22Rv1 (cell line): ENCODE data around the gene GTF2F1.
"Not testable (repeated sequence)": the region's sequence is repeated elsewhere in the genome, so short reads cannot be mapped to it uniquely, and the experiment has no call there.

ENCODE experiments used
- H3K27ac ChIP-seq: fragments of 450-650 bp; 2 replicates; pipeline ENCODE4 v1.5.1; 2017
- ZFX ChIP-seq: fragments of 450-650 bp; IDR thresholded peaks from 2 replicates; pipeline ENCODE4 v1.6.1; 2017; ENCODE audit warnings: antibody characterized with exemption, borderline replicate concordance
- TF ChIP-seq, protein P1 (sequence below): fragments of 450-650 bp; IDR thresholded peaks from 2 replicates; pipeline ENCODE4 v1.5.1; 2017; ENCODE audit warnings: mild to moderate bottlenecking

The GTF2F1 gene

DNA sequence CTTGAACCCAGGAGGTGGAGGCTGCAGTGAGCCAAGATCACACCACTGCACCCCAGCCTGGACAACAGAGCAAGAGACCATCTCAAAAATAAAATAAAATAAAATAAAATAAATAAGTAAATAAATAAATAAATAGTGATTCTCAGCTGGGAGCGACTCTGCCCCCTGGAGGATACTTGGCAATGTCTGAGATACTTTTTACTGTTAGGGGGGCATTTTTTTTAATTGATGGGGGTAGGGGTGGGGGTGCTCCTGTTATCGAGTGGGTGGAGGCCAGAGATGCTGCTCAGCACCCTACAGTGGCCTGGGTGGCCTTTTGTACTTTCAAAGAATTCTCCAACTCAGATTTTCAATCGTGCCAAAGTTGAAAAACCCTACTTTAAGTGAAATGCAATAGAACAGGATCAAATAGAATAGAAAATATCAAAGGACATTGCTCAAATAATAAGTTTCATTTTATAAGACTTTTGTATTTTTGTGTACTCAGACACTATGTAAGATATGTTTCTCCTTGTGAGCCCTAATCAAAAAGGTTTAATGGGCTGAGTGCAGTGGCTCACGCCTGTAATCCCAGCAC, 38.8 kb downstream of the GTF2F1 start:
- TF ChIP-seq, protein P1, sequence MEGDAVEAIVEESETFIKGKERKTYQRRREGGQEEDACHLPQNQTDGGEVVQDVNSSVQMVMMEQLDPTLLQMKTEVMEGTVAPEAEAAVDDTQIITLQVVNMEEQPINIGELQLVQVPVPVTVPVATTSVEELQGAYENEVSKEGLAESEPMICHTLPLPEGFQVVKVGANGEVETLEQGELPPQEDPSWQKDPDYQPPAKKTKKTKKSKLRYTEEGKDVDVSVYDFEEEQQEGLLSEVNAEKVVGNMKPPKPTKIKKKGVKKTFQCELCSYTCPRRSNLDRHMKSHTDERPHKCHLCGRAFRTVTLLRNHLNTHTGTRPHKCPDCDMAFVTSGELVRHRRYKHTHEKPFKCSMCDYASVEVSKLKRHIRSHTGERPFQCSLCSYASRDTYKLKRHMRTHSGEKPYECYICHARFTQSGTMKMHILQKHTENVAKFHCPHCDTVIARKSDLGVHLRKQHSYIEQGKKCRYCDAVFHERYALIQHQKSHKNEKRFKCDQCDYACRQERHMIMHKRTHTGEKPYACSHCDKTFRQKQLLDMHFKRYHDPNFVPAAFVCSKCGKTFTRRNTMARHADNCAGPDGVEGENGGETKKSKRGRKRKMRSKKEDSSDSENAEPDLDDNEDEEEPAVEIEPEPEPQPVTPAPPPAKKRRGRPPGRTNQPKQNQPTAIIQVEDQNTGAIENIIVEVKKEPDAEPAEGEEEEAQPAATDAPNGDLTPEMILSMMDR, result peak; percentile 39
- no peak for TF ChIP-seq ZFX
- no peak overlapping the region for H3K27ac ChIP-seq

DNA sequence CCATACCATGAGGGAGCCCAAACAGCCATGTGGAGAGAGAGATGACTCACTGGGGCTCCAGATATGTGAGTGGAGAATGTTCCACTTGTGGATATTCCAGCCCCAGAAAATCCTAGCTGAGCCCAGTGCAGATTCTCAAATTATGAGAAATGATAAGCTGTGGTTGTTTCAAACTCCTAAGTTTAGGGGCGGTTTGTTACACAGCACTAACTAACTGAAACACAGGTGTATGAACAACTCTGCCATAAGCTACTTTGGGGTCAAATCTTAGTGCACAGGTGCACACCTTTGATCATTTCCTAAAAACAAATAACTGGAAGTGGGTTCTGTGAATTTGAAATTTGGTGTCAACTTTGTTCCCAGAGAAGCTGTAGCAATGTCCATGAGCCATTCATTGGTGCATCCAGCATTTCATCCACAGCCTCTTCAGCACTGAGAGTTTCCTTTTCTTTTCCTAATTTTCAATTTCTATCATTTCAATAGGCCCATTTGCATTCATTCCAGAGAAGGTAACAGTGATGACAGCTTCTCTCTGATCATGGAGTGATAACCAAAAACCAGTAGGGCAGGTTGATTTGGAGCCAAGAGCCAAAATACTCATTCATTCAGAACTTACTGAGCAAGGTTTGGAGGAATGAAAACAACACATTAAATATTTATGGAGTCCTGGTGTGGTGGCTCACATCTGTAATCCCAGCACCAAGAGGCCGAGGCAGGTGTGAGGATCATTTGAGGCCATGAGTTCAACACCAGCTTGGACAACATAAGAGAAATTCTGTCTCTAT, 40.4 kb downstream of the GTF2F1 start:
- H3K27ac ChIP-seq, result no peak overlapping the region
- TF ChIP-seq ZFX, result no peak
- TF ChIP-seq, protein P1, result no peak

DNA sequence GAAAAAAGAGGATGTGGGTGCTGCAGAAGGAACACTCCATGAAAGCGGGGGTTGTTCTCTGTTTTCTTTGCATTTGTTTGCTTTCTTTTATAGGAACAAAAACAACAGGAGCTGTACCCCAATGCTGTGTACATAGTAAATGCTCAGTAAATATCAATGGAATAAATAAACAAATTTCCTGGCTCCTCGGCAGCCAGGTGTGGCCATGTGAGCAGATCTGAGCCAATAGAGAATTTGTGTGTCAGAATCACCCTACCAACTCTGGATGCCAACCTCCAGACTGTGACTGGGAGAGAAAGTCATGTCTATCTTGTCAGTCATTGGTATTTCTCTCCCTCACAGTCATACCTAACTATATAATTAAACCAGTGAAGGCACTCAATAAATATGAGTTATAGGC, 42.3 kb downstream of the GTF2F1 start:
- H3K27ac ChIP-seq, result peak overlapping the region; percentile 37
- TF ChIP-seq, protein P1, result no peak
- no peak for TF ChIP-seq ZFX

DNA sequence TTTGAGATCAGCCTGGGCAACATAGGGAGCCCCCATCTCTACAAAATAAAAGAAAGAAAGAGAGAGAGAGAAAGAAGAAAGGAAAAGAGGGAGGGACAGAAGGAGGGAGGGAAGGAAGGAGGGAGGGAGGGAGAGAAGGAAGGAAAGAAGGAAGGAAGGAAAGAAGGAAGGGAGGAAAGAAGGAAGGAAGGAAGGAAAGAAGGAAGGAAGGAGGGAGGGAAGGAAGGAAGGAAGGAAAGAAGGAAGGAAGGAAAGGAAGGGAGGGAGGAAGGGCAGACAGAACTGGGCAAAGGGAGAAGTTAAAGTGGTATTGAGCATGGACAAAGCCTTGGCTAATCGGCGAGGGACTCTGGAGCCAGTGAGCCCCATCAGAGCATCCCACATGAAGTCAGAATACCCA, 43.7 kb downstream of the GTF2F1 start:
- H3K27ac ChIP-seq, result not testable (repeated sequence)

DNA sequence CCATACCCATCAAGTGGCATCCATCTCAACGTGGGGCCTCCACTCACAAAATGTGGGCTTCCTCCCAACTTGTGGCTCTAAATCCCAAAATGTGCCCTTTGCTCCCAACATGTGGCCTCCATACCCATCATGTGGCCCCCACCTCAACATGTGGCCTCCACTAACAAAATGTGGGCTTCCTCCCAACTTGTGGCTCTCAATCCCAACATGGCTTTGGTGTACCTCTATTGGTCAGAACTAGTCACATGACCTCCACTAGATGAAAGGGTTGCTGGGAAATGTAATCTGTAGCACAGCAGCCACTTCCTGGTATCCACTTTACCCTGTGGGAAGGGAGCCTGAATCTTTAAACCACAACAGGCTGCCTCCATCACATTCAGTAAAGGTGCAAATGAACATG, 49.5 kb downstream of the GTF2F1 start:
- no peak for TF ChIP-seq ZFX
- TF ChIP-seq, protein P1, result no peak
- no peak overlapping the region for H3K27ac ChIP-seq

DNA sequence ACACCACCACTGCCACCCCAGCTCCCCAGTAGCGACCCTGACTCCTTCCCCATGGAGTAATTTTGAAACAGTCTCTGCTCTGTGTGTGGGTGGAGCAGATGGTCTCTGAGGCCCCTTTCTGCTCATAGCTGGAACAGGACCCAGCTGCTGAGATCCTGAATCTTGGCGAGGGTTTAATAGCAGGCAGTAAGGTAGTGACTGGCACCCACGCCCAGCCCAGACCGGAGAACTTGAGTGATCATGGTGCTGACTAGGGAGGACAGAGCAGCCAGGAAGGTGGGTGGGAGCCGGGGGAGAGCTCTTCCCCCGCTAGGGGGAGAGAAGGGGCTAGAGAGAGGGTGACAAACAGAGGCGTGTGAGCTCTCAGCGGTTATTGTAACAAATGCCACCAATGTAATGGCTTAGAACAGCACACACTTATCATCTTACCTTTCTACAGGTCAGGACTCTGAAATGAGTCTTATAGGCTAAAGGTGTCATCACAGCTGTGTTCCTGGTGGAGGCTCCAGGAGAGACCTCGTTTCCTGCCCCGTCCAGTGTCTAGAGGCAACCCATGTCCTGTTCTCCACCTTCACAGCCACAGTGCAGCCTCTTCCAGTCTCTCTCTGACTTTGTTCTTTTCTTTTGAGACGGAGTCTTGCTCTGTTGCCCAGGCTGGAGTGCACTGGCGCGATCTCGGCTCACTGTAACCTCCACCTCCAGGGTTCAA, 52.3 kb downstream of the GTF2F1 start:
- TF ChIP-seq ZFX, result no peak
- TF ChIP-seq, protein P1, result no peak
- H3K27ac ChIP-seq, result no peak overlapping the region

DNA sequence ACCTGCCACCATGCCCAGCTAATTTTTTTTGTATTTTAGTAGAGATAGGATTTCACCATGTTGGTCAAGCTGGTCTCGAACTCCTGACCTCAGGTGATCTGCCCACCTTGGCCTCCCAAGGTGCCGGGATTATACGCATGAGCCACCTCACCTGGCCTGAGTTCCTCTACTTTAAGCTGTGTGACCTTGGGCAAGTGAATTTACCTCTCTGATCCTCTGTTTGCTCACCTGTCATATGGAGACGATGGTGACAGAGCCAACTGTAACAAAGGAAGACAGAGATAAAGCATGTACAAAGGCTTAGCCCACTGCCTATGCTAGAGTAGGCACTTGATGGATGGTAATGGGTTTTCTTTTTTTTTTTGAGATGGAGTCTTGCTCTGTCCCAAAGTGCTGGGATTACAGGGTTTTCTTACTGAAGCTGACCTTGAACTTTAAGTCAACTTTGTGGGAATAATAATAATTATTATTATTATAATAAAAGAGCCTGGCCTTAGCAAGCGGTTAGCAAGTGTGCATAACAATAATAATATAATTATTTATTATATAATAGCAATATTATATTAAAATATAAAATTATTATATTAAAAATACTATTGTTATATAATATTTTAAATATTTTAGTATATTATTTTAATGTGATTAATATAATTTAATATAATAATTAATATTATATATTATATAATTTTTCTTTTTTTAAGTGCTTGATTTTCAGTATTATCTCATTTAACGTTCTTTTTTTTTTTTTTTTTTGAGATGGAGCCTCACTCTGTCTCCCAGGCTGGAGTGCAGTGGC, 58.3 kb downstream of the GTF2F1 start:
- no peak overlapping the region for H3K27ac ChIP-seq
- TF ChIP-seq, protein P1, result no peak
